HG02870 (cell line): Measurements from ENCODE around the gene CD99L2.
A peak's percentile ranks its signal among the peaks of the same experiment; 100 is the strongest.

ENCODE experiments used
- ATAC-seq: cut with Tn5 transposase; IDR thresholded peaks from one replicate; pipeline ENCODE4 v1.9.1; 2021; ENCODE audit warnings: mild to moderate bottlenecking, moderate library complexity; ENCODE audit not compliant: unreplicated experiment

The CD99L2 gene

DNA sequence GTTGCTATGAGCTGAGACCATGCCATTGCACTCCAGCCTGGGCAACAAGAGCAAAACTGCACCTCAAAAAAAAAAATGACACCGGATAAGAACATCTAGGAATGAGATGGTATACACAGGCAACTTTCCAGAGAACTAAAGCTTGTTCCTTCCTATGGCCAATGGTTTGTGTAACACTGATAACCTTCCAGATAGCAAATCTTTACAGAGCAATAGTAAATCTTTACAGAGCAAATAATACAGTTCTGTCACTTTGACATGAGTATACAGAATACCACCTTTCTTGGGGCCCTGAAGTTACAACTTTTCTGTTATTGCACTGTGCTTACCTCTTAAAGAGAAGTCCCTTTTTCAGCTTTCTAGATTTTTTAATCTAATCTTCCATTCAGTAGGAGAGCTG, 91.6 kb downstream of the CD99L2 start:
- ATAC-seq = no peak

DNA sequence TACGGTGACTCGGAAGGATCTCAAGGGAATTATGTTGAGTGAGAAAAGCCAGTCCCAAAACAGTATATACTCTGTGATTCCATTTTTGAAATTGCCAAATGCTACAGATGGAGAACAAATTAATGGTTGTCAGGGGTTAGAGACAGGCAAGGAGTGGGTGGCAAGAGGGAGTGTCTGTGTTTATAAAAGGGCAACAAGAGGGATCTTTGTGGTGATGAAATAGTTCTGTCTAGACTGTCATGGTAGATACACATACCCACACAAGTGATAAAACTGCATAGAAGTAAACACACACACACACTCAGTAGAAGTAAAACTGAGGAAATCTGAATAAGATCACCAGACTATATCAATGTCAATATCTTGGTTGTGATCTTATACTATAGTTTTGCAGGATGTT, 92.7 kb downstream of the CD99L2 start:
- no peak for ATAC-seq

DNA sequence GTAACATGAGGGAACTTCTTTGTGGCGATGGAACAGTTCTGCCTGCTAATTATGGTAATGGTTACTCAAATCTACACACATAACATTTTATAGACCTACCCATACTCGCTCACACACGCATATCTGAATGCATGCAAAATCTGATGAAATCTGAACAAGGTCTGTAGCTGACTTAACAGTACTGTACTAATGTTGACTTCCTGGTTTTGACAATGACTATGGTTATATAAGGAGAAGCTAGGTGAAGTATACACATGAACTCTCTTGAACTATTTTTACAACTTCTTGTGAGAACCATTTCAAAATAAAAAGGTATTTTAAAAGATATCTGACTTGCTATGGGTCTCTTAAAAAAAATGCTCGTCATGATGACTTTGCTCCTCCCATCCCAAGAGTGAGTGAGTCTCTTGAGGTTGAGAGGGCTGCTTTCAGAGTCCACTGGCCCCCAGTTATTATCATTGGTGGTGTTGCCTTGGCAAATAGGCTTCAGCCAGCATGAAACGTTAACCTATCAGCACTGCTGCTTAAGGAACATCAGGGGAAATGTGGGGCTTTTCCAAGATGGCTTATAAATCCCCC, 105.4 kb downstream of the CD99L2 start:
- ATAC-seq = no peak

DNA sequence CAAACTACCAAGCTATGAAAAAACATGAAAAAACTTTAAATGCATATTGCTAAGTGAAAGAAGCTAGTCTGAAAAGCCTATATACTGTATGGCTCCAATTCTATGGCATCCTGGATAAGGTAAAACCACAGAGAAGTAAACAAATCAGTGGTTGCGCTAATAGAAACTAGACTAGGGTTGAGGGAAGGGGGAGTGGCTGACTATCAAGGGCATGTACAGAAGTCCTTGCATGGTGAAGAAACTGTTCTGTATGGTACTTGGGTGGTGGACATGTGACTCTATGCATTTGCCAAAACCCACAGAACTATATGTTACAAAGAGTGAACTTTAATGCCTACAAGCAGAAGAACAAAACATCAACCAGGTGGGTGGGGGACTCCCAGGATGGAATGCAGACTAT, 108.4 kb downstream of the CD99L2 start:
- ATAC-seq = peak; percentile 93

DNA sequence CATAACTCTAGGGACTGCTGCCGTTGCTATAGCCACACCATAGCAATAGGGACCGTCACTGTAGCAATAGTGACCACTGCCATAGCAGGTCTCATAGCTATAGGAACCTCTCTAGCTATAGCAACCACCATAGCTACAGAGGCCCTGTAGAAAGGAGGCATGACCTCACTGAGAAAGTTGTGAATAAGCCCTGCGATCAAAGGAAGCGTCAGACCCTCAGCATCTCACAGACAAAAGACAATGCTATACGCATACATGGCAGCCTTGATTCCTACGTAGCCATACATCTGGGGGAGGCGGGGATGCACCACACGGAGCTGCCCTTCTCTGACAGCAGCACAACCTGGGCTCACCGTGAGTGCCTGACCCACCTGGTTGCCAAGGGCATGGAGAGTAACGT, 116.8 kb downstream of the CD99L2 start:
- ATAC-seq = no peak

DNA sequence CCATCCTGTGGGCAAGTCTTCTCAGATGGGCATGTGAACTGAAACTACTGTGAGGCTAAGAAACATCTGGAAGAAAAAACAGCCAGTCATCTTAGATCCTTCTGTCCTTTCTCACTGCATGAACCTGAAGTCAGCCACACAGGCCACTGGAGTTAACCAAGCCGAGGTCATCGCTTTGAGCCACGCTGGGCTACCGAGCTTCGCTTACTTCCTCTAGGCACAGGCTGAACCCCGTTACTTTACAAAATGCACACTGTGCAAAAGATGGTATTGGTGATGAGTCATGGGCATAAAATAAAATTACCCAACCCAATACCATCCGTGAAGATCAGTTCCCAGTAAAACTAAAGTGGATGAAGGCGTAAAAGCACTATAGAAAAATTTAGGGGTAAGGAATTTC, 119.1 kb downstream of the CD99L2 start:
- no peak for ATAC-seq

DNA sequence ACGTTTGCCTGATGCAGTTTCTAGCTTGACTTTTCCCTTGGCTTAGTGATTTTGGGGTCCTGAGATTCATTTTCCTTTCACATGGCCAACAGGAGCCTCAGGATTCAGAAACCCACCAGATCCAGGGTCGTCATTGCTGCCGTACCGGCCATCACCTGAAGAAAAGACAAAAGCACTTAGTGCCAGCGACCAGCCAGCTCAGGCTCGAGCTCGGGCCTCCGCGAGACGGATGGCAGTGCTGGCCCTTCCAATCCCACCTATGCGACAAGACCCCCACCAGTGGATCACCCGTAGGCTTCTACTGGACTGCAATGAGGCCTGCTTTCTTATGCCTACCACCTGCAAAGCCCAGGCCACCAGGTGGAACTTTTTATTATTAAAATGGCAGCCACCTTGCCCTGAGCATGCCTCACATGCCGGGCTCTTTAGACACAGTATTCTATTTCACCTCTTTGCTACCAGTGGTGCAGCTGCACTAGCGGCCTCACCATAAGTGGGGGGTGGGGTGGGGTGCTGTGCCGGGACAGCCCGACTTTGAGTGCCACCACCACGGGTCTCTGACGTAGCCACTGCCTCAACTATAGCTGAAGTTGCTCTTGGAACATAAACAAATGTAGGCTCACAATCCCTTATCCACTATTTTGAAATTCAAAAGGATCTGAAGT, 121.0 kb downstream of the CD99L2 start:
- no peak for ATAC-seq

DNA sequence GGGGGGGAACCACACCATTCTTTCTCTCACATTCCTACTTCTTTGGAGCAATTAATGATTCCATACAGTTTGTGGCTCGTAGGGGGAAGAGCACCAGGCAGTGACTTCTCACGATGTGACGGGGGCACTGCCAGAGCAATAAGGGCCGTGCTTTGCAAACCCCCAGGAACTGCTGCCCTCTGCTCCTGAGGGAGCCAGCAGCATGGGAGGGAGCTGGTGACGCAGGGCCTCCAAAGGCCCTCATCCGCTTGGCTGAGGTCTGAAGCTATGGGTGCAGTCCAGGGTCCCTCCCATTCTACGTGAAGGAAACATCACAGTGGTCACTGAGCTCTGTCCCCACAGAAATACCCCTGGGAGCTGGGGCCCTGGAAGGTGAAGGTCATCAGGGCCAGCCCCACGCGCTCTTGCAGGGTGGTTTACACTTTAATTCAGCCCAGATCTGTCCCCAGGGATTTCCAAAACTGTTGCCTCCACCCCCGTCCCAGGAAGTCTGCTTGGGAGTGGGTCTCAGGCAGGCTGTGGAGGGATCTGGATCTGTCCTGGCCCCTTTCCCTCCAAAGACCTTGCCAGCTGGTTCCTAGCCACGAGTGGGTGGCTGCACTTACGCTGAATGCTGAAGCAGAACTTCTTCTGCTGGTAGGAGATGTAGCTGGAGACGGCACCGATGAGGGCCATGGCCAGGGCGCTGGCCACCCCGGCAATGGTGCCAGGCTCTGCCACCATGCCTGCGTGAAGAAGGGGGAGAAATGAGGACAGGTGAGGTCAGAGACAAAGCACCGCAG, 122.7 kb downstream of the CD99L2 start:
- ATAC-seq = no peak

DNA sequence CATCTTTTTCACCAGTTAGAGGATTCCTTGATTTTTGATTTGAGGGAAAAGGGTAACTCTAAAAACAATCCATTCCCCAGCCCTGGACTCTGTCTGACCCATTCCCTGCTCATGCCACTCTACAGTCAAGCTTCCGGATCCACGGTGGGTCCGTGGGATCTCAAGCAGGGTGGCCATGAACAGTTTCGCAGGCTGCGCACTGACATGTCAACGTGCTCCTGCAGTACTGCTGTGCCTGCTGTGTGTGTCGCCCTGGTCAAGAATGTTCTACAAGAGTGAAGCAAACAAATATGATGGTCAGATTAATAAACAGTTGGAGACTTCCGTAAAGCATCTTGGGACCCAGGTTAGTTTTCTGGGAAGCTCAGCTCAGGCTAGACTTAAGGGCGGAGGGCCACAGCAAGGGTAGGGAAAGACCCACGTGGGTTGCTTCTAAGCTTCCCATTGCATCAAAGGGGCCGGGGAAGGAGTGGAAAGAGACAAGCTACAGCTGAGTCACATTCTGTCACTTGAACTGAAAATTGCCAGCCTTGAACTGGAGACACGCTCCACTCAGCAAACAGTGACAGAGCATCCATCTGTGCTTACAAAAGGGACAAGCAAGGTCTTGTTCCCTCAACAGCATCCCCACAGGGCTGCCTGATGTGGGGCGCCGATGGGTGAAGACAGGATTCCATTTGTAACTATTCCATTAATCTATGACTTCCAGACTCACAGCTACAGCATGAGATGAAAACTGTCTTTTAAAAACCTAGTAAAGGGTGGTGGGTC, 123.5 kb downstream of the CD99L2 start:
- no peak for ATAC-seq

DNA sequence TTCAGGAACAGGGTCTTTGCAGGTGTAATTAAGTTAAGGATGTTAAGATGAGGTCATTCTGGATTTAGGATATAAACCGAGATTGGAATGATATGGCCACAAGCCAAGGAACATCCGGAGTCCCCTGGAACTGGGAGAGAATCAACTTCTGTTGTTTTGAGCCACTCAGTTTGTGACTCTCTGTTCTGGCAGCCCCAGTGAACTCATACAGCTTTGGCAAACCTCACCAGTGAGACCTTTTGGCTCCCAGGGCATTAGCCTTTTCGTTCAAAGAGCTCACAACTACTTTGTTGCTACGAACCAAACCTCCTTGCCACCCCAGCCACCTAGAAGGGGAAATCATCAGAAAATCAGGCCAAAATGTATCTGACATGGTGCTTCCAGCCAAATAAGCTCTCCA, 124.8 kb downstream of the CD99L2 start:
- ATAC-seq = no peak

DNA sequence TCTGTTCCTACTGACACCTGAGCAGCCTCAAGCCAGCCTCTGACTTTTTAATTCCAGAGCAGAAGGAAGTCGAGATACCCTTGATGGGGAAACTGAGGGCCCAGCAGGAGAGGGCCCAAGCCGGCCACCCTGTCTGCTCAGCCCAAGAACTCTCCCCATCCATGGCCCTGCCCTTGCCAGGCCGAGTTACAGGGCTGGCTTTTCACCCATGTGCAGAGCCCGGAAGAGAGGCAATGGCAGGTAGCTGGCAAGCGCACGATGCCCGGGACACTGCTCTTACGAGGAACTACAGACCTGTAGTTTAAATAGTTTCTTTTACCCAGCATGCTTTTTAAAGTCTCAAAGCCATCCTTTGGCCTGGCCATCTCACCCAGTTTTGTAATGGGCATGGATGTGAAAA, 125.4 kb downstream of the CD99L2 start:
- ATAC-seq = no peak

DNA sequence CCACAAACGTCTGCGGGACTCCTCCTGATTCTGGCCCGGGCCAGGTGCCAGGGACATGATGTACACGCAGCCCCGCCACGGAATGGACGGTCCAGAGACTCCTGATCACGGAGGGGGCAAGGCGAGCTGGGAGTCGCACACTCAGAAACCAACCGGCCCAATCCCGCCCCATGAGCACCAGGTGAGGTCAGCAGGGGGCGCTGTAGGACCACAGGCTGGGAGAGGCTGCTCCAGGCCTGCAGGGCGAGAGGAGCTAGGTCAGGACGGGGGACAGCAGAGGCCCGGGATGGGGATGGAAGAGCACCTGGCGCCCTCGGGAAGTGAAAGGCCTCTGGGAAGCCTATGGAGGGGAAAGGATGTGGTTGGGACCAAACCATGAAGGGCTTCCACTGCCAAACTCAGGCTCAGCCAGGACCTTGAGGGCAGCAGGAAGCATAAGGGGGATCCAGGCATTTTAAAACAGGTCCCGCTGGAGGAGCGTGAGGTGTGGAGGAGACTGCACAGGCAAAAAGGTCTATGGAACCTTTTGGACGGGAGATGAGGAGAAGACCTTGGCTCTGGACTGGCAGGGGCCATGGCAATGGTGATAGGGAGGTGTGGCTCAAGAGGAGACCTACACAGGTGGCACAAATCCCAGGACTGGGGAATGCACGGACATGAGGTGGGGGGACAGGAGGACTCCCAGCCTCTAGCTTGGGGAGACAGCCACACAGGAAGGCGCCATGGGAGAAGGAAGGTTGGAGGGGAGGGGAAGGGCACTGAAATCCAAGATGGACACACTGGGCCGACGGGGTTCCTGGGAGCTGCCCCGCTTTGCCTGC, 126.1 kb downstream of the CD99L2 start:
- ATAC-seq = peak; percentile 73

DNA sequence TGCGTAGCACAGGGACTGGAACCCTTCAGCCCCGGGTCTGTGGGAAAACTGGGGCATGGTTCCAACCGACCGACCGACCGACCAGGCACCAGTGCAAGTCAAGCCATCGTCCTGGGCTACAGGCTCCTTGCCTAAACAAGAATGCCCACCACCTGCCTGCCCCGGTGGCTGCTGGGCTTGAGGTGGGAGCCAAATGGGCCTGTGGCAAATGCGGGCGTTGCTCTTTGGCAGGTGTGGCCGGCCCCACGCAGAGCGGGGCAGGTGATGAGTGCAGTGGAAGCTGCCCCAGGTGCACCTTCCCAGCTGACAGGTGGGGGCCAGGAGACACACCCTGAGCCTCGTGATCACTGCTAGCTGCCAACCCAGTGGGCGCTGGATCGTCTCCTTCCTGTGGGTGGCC, 127.4 kb downstream of the CD99L2 start:
- ATAC-seq = no peak

DNA sequence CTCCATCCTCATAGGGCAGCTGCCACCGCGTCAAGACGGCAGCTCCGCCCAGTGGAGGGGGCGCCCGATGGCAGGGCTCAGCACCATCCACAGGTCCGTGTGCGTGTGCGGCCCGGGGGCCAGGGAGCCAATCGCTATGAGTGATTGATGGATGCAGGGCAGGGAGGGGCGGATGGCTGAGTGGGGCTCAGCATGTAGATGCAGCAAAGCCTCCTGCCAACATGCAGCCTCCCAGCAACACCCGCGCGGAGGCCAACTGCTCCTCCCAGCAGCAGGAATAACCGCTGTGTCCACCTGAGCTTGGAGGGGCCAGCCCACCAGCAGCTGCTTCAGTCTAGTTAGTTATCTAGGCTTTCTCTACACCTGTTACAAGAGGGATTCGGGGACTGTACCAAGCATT, 127.8 kb downstream of the CD99L2 start:
- no peak for ATAC-seq

DNA sequence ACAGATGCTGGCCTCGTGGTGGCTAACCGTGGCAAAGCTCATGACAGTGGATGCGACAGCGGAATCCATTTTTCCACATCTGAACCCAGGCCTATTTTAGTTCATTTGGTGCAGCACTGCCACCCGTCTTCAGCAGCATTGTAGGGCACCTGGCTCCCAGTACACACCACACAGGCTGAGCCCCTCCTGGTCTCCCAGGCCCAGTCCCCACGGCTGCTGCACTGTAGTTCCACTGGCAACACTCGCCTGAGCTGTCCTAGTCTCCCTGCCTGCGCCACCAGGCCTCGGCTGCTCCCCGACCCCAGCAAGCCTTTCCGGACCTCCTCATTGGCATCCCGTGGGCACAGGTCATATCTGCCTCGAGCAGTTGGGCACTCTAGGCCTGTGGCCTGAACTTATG, 129.1 kb downstream of the CD99L2 start:
- ATAC-seq = no peak

DNA sequence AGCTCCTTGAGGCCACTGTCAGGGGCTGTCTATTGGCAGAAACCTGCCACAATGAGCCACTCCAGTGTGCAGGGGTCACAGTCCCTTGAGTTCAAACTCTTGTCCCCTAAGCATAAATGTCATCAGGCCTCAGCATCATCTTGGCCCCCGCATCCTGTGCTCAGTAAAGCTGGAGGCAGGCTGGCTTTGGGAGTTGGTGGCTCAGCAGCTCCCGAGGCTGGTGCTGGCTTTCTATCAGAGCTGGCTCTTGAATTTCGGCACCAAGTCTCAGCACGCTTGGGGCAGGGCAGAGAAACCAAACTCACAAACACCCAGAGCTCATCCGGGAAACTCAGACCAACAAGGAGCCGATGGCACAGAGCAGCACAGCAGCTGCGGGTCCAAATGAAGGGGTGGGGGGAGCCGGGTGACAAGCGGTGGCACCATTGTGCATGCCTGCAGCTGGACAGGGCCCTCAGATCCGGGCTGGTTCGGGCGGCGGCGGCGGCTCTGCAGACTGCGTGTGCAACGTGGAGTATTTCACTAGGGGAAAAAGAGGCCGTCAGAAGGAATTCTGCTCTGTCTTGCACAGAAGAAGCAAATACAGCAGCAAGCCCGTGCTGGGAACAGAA, 129.8 kb downstream of the CD99L2 start:
- ATAC-seq = no peak

DNA sequence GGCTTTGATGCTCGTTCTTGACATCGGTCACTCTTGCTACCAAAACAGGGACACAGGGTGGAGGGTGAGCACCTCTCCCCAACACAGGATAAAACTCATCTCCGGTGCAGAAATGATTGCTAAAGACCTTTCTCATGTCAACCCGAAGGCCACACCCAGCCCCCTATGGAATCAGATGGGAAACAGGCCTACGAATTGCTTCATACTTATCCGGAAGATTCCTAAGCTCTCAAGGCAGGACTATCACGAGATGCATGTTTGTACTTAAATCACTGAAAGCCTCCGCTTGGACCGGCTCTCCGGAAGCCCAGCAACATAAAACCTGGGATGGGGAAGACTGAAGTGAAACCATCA, 130.4 kb downstream of the CD99L2 start:
- no peak for ATAC-seq

DNA sequence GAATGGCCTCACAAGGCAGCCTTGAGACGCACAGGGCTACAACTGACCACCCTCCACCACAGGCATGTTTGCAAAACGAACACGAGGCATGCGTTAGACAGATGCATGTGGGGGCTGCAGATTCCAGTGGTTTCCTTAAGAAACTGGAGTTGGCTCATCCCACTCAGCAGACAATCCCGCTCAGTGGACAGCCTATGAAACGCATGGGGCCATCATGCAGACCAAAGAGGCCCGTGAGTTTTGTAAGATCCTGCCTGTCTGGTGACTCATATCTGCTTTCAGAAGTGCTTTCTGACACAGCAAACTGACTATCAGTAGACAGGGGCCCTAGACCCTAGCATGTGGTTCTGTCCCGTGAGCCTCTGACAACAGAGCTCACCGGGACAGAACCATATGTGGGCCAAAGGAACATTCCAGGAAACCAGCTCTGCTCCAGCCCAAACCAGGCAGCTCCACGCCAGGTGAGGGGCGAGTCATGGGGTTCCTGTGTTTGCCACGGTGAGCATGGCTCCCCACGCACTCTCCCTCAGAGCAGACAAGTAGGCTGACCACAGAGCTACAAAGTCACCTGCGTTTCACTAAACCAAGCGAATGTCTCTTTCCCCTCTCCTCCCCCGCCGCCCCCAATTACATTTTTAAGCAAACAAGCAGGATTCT, 130.9 kb downstream of the CD99L2 start:
- ATAC-seq = peak; percentile 50

DNA sequence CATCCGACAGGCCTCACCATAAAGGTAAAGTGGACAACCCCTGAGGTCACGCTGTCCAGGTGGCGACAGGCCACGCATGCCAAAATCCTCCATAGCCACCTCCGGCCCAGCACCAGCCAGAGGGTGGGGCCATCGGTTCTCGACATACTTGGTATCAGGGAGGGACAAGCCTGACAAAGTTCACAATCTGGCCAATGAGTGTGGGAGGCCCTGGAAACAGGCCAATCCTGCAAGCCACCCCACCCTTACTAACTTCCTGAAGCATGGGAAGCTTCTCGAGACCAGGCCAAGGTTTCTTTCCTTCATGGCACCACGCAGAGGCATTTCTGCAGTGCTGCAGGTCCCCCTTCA, 131.4 kb downstream of the CD99L2 start:
- no peak for ATAC-seq
